Activated CD8-positive, alpha-beta memory T cell treated with anti-CD3 and anti-CD28 coated beads, Interleukin-2, amount 50 U/mL, for 1 hour (primary cell): ENCODE results near the gene ZAR1.
"Not testable (repeated sequence)": the region's sequence is repeated elsewhere in the genome, so short reads cannot be mapped to it uniquely, and the experiment has no call there.

Source experiments
- DNase-seq: peaks from one replicate; pipeline ENCODE4 v3.0.0-alpha.2; 2020; ENCODE audit errors: extremely low read depth

Gene ZAR1, protein sequence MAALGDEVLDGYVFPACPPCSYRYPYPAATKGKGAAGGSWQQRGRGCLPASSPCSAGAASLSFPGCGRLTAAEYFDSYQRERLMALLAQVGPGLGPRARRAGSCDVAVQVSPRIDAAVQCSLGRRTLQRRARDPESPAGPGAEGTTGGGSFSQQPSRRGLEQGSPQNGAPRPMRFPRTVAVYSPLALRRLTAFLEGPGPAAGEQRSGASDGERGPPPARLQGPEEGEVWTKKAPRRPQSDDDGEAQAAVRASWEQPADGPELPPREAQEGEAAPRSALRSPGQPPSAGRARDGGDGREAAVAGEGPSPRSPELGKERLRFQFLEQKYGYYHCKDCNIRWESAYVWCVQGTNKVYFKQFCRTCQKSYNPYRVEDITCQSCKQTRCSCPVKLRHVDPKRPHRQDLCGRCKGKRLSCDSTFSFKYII

DNA sequence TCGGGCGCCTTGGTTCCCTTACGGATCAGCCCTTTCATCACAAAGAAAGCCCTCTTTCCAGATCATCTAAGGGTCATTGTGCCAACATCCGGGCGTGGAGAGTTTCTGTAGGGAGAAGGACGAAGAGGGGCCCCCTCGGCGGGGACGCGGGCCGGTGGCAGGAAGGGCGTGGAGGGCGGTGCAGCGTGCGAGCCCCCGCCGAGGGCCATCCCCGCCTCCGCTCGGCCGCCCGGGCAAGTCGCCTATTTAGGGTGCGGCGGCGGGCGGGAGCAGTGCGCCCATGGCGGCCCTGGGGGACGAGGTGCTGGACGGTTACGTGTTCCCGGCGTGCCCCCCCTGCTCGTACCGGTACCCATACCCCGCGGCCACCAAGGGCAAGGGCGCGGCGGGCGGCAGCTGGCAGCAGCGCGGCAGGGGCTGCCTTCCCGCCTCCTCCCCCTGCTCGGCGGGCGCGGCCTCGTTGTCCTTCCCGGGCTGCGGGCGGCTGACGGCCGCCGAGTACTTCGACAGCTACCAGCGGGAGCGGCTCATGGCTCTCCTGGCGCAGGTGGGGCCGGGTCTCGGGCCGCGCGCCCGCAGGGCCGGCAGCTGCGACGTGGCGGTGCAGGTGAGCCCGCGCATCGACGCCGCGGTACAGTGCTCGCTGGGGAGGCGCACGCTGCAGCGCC lies at the start of gene ZAR1:
Gene ZAR1, plus strand, starts transcription at position 241 of the 668 bp plus-strand sequence. Its CDS starts 40 bp downstream, at position 281.
- no peak for DNase-seq

DNA sequence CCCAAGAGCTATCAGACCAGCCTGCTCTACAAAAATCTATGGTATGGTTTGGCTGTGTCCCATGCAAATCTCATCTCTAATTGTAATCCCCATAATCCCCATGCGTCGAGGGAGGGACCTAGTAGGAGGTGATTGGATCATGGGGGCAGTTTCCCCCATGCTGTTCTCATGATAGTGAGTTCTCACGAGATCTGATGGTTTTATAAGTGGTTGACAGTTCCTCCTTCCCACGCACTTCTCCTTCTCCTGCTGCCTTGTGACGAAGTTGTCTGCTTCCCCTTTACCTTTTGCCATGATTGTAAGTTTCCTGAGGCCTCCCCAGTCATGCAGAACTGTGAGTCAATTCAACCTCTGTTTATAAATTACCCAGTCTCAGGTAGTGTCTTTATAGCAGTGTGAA lies 49.1 kb upstream of the ZAR1 start:
- DNase-seq: not testable (repeated sequence)

DNA sequence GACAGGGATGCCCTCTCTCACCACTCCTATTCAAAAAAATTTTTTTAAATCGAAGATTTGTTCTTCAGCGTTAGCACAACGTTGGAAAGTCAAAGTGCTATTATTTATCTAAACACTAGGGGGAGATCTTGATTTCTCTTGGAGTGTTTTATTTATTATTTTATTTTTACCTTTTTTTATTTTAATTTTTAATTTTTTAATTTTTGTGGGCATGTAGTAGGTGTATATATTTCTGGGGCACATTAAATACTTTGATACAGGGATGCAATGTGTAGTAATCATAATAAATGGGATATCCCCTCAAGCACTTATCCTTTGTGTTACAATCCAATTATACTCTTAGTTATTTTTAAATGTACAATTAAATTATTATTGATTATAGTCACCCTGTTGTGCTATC lies 44.3 kb upstream of the ZAR1 start:
- no peak for DNase-seq

DNA sequence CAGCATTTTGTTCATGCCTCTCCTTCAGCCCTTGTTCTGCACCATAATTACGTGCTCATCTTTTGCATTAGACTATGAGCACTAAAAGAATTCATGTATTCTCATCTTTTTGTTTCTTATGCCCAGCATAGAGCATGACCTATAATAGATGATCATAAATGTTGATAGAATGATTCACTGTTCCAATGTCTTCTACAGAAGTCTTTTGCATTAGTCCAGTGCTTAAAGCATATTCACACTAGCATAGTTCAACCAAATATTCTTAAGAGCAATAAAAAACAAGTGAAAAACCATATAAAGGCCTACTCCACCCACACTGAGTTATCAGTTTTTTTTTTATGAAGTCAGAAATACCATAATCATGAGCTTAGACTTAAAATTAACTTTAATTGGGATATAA lies 43.4 kb upstream of the ZAR1 start:
- no peak for DNase-seq

DNA sequence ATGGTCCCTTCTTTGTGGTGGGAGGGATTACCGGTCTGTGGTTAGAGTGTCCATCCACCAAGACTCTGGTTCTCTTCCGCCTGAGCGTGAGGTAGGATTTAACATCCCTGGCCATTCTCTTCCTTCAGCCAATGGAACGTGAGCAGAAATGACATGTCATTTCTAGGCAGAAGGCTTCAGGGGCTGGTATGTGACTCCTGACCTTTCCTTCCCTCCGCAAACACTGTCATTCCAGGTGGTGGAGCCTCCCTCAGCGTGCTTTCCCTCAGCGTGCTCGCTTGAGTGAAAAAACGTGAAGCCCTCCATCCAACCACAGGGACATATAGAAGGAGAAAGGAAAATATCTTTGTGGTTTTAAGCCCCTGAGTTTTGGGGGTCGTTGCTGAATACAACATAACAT lies 40.9 kb upstream of the ZAR1 start:
- DNase-seq: no peak

DNA sequence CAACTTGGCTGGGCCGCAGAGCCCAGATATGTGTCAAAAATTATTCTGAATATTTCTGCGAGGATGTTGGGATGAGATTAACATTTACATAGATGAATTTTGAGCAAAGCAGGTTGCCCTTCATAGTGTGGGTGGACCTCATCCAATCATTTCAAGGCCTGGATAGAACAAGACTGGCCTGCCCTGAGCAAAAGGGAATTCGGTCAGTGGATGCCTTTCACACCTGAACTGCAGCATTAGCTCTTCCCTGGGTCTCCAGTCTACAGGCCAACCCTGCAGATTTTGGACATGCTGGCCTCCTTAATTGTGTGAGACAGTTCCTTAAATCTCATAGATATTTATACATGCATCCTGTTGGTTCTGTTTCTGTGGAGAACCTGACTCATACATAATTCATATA lies 39.3 kb upstream of the ZAR1 start:
- DNase-seq: no peak

DNA sequence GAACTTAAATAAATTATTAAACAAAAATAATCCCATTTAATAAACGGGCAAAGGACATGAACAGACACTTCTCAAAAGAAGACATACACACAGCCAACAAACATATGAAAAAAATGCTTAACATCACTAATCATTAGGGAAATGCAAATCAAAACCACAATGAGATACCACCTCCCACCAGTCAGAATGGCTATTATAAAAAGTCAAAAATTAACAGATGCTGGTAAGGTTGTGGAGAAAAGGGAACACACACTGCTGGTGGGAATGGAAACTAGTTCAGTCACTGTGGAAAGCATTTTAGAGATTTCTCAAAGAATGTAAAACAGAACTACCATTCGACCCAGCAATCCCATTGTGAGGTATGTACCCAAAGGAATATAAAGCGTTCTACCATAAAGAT lies 38.4 kb upstream of the ZAR1 start:
- DNase-seq: not testable (repeated sequence)

DNA sequence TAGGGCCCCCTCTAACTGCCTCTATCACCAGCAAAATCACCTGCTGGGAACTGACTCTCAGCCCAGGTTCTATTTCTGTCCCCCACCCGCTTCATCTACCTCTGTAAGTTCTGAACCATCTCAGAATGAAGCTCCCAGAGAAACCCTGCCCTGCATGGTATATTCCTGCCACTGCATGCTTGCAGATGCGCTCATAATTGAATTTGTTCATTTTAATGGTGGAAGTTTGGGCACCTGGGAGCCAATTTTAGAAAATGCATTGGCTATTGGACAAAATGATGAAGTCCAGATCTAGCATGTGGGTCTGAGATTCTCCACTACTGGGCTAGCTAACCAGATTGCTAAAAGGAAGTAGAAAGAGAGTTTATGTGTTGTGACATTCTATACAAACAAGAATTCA lies 35.5 kb upstream of the ZAR1 start:
- no peak for DNase-seq

DNA sequence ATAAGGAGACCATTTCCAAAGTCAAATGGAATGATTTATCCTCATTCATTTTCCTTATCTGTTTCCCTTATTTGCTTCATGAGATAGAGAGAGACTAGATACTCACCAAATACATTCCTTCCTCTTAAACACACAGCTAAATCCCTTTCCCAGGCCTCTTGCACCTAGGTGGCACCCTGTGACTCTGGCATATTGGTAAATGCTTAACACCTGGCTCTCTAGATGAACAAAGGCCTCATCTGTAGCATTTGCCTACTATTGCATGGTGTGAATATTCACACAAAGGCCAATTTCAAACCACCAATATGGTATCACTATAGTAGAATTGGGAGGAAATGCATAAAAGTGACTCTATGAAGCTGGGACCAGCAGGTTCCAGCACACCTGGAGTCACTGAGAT lies 29.1 kb upstream of the ZAR1 start:
- no peak for DNase-seq

DNA sequence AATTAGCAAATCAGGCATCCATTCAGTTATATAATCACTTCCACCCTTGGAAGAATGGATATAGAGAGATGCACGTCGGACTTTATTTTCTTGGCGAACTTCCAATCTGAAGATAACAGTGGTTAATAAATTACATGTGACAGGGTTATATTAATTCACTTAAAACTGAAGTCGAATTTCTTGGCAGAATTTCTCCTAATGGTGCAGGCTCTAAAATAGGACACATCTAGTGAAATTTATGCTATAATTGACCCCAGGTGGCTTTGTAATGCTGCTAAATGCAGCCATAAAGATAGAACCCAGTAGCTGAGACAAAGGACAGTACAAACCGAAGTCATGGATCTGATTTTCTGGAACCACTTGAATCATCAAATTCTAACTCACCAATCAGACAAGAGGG lies 27.7 kb upstream of the ZAR1 start:
- DNase-seq: no peak

DNA sequence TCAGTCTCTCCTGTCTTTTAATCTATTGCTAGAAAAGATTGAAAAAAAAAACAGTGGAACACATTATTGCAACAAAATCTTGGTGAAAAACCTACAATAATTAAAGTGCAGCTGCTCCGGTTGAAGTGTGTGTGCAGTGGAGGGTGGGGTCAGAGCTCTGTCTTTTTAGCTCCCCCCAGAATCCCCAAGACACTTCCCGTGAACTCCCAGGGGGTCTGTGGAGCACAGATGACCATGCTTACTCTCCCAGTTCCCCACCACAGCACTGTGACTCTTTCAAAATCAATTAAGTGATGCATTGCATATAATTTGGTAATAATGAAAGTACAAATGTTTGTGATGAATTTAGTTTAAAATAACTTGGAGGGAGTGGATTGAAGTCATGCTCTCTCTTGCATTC lies 22.6 kb upstream of the ZAR1 start:
- DNase-seq: no peak

DNA sequence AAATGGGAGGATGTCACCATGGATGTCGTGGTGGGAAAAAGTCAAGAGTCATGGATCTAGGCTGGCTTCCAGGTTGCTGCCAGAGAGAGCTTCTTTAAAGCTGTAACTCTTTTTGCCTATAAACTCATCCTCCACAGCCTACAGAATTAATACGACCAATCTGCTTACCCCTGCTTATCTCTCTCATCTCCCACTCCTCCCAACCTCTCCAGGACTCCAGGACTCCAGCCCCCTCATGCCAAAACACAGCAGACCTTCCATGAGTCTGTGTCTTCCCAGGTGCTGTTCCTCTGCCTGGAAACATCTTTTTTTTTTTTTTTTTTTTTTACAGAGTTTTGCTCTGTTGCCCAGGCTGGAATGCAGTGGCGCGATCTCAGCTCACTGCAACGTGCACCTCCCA lies 22.2 kb upstream of the ZAR1 start:
- DNase-seq: no peak

DNA sequence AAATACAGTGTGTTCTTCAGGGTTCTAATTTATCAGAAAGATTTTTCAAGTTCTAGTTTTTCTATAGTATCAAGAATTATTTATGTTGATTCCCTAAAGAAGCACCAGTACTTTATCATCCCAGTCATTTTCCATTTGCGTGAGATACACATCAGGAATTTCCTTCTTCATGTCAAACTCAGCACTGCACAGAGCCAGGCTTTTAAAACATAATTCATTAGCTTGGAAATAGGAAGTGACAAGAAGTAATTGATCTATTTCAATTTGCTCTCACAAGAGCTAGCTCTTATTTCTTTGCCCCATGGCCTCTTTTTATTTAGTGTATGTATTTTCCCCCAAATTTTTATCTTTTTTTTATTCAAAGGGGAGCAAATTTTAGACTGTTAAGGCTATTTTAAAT lies 19.9 kb upstream of the ZAR1 start:
- DNase-seq: no peak

DNA sequence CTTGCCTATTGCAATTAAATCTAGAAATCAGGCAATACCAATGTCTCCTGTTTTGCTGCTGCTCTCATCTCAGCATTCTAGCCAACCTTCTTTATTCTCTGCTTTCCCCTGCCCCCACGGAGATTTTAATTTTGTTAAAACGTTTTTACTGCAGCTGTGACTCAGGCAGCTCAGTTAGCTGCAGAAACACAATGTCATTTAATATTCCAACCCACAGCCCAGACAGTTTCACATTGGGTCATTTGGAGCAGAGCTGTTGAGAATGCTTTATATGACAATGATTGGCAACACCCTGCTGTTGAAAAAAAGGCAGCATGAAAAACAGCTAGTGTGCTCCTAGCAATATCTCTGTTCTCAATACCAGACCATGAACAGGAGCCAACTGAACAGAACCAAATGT lies 19.5 kb upstream of the ZAR1 start:
- DNase-seq: no peak

DNA sequence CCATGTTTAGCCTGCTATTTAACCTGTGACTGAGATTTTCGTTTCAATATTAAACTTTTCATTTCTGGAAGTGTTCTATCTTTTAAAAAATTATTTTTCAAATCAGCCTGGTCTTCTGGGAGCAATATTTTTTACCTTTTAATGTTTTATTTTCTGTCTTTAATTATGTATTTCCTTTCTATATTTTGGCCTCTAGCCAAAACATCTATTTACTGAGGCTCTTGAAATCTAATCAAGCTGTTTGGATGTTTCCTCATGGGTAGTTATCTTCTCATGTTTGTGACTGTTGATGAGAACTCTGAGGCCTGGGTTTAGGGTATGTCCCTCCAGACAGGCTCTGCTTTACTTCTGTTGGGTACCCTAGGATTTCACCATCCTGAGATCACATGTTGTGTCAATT lies 17.3 kb upstream of the ZAR1 start:
- no peak for DNase-seq

DNA sequence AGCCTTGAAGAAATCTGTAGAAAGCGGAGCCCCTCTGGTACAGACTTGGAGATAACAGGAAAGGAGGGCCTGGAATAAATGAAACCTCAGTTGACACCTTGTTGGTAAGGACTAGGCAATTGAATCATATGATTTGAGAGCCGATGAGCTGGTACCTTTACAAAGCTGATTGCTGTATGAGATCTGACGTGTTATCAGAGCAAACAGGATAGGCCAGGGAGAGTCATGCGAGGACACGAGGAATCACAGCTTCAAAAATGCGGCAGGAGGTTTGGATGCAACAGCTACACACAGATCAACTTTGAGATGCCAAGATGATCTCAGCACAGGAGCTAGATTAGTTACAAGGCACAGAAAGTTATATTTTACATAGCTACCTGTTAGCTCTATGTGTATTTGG lies 14.3 kb upstream of the ZAR1 start:
- no peak for DNase-seq

DNA sequence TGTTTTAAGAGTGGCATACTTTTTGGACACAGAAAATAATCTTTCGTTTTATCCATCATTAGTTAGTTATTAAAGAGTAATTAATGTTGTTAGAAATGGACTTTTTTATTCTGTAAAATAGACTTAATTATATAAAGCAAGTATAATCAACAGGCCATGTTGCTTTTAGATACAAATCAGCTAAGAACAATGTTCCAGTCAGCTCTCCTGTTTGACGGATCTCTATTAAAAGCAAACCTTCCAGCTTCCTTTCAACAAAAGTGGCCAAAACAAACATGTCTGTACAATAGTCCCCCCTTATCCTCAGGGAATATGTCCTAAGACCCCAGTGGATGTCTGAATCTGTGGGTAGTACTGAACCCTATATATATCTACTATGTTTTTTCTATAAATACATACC lies 11.8 kb upstream of the ZAR1 start:
- DNase-seq: no peak

DNA sequence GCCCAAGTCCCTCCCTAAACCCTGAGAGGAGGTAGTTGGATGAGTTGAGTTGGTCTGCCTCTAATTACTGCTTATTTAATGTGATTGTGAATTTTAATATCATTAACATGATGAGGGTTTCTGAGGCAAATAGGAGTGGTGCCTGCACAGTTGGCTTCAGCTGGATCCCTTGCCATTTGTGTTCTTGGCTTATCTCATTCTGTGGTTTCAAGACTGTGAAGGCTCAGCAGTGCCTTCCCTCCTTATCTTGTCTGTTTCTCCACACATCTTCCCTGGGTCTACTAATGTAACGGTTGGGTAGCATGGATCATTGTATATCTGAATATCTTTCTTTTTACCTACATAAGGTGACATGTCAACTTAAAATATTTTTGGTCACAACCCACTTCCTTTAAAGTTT lies 8.5 kb upstream of the ZAR1 start:
- DNase-seq: no peak

DNA sequence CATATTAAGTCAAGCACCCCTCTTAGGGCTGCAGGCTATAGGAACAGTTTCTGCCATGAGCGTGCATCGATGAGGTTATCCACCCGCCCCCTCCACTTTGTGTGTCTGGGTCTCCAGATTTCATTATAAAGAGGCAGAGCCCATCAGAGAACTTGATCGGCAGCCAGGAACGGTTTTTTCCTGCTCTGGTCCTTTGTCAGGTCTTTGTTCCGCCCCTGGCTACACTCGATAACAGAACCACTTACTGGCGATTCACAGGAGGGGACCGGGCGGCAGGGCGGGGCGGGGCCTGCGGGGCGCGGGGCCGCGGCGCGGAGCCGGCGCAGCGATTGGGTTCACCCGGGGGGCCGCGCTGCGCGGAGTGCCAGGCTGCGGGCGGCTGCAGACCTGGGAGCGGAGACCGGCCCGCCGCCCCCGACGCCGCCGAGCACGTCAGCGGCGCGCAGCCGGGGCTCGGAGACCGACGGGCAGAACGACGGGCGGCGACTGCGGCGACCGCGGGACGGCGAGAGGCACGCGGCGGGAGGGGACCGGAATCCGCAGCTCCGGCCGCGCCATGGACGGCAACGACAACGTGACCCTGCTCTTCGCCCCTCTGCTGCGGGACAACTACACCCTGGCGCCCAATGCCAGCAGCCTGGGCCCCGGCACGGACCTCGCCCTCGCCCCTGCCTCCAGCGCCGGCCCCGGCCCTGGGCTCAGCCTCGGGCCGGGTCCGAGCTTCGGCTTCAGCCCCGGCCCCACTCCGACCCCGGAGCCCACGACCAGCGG lies 6.9 kb upstream of the ZAR1 start, which contains the start of gene SLC10A4:
Gene SLC10A4, plus strand, starts transcription at position 338 of the 771 bp plus-strand sequence. Its CDS starts 219 bp downstream, at position 557.
- DNase-seq: no peak

DNA sequence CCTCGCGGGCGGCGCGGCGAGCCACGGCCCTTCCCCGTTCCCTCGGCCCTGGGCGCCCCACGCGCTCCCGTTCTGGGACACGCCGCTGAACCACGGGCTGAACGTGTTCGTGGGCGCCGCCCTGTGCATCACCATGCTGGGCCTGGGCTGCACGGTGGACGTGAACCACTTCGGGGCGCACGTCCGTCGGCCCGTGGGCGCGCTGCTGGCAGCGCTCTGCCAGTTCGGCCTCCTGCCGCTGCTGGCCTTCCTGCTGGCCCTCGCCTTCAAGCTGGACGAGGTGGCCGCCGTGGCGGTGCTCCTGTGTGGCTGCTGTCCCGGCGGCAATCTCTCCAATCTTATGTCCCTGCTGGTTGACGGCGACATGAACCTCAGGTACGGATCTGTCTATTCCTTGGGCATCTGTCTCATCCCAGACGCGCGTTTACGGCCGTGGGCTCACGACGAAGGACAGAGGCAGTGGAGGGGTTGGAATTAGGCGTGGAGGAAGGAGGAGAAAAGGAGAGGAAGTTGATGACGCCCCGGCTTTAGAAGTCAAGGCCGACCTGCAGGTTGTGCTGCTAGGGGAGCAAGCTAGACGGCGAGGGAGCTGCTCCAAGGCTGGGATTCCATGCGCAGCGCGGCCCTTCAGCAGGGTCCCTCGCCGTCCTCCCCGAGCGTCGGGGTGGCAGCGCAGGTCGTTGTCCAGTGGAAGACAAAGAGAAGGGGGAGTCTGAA lies 6.1 kb upstream of the ZAR1 start:
- no peak for DNase-seq

DNA sequence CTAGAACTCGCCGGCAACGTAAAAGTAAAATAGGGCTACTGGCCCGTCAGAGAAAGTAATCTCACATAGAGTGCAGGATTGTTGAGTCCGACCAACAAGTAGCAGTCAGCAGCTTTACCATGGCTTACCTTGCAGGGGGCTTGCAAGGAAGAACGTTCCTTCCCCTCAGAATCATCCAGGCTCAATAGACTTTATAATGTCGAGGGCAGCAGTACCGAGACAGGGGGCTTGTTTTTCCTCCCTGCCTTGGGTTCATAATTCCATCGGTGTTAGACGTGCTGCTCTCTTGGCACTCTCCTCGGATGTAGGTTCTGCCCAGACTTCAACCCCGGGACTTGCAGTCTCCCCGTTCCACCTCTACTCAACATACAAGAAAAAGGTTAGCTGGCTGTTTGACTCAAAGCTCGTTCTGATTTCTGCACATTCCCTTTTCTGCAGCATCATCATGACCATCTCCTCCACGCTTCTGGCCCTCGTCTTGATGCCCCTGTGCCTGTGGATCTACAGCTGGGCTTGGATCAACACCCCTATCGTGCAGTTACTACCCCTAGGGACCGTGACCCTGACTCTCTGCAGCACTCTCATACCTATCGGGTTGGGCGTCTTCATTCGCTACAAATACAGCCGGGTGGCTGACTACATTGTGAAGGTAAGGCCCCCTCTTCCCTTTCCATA lies 5.4 kb upstream of the ZAR1 start:
- no peak for DNase-seq

DNA sequence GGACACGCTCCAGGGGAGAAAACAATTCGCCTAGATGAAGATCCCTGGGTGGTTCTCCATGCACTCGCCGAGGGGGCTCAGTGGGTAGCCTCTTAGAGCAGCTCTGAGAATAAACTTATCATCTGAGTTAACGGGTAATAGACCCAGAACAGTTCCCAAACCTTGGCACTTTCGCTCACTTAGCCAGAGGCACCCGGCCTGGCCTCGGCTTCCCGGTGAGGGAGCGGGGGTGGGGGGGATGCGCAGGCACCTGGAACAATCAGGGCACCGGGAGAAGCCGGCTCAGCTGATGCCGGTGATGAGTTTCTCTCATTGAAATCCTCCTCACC lies 405 bp upstream of the ZAR1 start:
- DNase-seq: no peak
